Measurements from ENCODE around the gene AVP.

GRCh38 chr20:3105256-3106137 is 21.0 kb upstream of the AVP start:
- no peak for TF ChIP-seq NR2C2 (CRISPR knock-in tag; IDR thresholded peaks at IDR 0.05; ENCODE audit: borderline replicate concordance)
- TF ChIP-seq GLI4 (CRISPR knock-in tag; IDR thresholded peaks at IDR 0.05; ENCODE audit: borderline replicate concordance) = no peak
- TF ChIP-seq EZH2 (conservative IDR thresholded peaks at IDR 0.05; ENCODE audit: low read depth, low read length) = no peak
- no peak for TF ChIP-seq ZBTB1 (CRISPR knock-in tag; IDR thresholded peaks at IDR 0.05; ENCODE audit: borderline replicate concordance)
- TF ChIP-seq ETS1 (CRISPR knock-in tag; IDR thresholded peaks at IDR 0.05) = no peak
- TF ChIP-seq IKZF1 (IDR thresholded peaks at IDR 0.05) = no peak
- TF ChIP-seq, protein P1, sequence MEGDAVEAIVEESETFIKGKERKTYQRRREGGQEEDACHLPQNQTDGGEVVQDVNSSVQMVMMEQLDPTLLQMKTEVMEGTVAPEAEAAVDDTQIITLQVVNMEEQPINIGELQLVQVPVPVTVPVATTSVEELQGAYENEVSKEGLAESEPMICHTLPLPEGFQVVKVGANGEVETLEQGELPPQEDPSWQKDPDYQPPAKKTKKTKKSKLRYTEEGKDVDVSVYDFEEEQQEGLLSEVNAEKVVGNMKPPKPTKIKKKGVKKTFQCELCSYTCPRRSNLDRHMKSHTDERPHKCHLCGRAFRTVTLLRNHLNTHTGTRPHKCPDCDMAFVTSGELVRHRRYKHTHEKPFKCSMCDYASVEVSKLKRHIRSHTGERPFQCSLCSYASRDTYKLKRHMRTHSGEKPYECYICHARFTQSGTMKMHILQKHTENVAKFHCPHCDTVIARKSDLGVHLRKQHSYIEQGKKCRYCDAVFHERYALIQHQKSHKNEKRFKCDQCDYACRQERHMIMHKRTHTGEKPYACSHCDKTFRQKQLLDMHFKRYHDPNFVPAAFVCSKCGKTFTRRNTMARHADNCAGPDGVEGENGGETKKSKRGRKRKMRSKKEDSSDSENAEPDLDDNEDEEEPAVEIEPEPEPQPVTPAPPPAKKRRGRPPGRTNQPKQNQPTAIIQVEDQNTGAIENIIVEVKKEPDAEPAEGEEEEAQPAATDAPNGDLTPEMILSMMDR (CRISPR knock-in tag; IDR thresholded peaks at IDR 0.05) = no peak
- TF ChIP-seq PHF8 (CRISPR knock-in tag; IDR thresholded peaks at IDR 0.05) = no peak
- no peak for TF ChIP-seq ZNF121 (CRISPR knock-in tag; IDR thresholded peaks at IDR 0.05)
- TF ChIP-seq RFX5 (IDR thresholded peaks at IDR 0.05; ENCODE audit: low read depth, low read length) = no peak
- no peak for TF ChIP-seq ZNF775 (CRISPR knock-in tag; IDR thresholded peaks at IDR 0.05; ENCODE audit: borderline replicate concordance)

Data from HepG2 (cell line).